Hepatocyte (in vitro differentiated cells): ENCODE data around the gene MAX. TPM values are rescaled to one million over a fixed set of nuclear protein-coding genes. Genes with fewer than 3 reads are reported as not detected.

Experiments
- DNase-seq: peaks from one replicate; pipeline ENCODE4 v3.0.0-alpha.2; 2016; ENCODE audit warnings: low spot score
- H2AFZ ChIP-seq: fragments of 200-600 bp; sonication (generic); 2 replicates; pipeline ENCODE4 v1.6.0; 2016; ENCODE audit warnings: antibody characterized with exemption, mild to moderate bottlenecking
- H3K27ac ChIP-seq: fragments of 200-600 bp; sonication (generic); 2 replicates; pipeline ENCODE4 v1.5.1; 2016; ENCODE audit warnings: mild to moderate bottlenecking
- H3K27me3 ChIP-seq: fragments of 200-600 bp; sonication (generic); 2 replicates; pipeline ENCODE4 v1.6.1; 2016
- H3K36me3 ChIP-seq: fragments of 200-600 bp; sonication (generic); replicated peaks from 2 replicates; pipeline ENCODE4 v1.5.1; 2016; ENCODE audit warnings: low read depth; ENCODE audit not compliant: insufficient read depth
- H3K4me1 ChIP-seq: fragments of 200-600 bp; sonication (generic); 2 replicates; pipeline ENCODE4 v1.5.1; 2016; ENCODE audit warnings: mild to moderate bottlenecking, moderate library complexity; ENCODE audit not compliant: insufficient read depth
- H3K4me2 ChIP-seq: fragments of 200-600 bp; sonication (generic); 2 replicates; pipeline ENCODE4 v1.6.0; 2016
- H3K4me3 ChIP-seq: fragments of 200-600 bp; sonication (generic); 2 replicates; pipeline ENCODE4 v1.5.1; 2016; ENCODE audit warnings: mild to moderate bottlenecking
- H3K79me2 ChIP-seq: fragments of 200-600 bp; sonication (generic); 2 replicates; pipeline ENCODE4 v1.6.0; 2017; ENCODE audit warnings: mild to moderate bottlenecking
- H3K9me2 ChIP-seq: fragments of 200-600 bp; sonication (generic); replicated peaks from 2 replicates; pipeline ENCODE4 v1.6.0; 2017; ENCODE audit warnings: mild to moderate bottlenecking; ENCODE audit not compliant: insufficient read depth
- H3K9me3 ChIP-seq: fragments of 200-600 bp; sonication (generic); 2 replicates; pipeline ENCODE4 v1.5.1; 2016; ENCODE audit warnings: low read depth, mild to moderate bottlenecking
- H4K20me1 ChIP-seq: fragments of 200-600 bp; sonication (generic); 2 replicates; pipeline ENCODE4 v1.6.0; 2016; ENCODE audit warnings: mild to moderate bottlenecking; ENCODE audit not compliant: insufficient read depth, poor library complexity, severe bottlenecking
- EZH2 ChIP-seq: fragments of 200-600 bp; sonication (generic); IDR thresholded peaks from 2 replicates; pipeline ENCODE4 v1.6.1; 2016; ENCODE audit warnings: antibody characterized with exemption, mild to moderate bottlenecking, borderline replicate concordance
- EZH2phosphoT487 ChIP-seq: fragments of 200-600 bp; sonication (generic); IDR thresholded peaks from one replicate; pipeline ENCODE4 v1.6.1; 2018; ENCODE audit warnings: antibody characterized with exemption, mild to moderate bottlenecking, low read depth, moderate library complexity; ENCODE audit not compliant: unreplicated experiment, severe bottlenecking
- WGBS: methylation state at CpG from one replicate; pipeline ENCODE4 v1.1.6; 2016; ENCODE audit warnings: low lambda C conversion rate; ENCODE audit errors: missing lambda C conversion rate; 5-methylcytosine and 5-hydroxymethylcytosine counted together
- polyA plus RNA-seq: library from polyadenylated mRNA; unstranded; fragments of >200 nt; fragmentation: Nextera tagmentation; extraction: Ambion mirVana; gene quantifications from 2 replicates; pipeline ENCODE4 v1.2.1, GENCODE V29; 2016
- total RNA-seq: library from RNA; depleted of rRNA; stranded (reverse); fragments of >200 nt; gene quantifications from 2 replicates; pipeline ENCODE4 v1.2.3, GENCODE V29; 2014
- TF ChIP-seq, protein P1 (sequence below): fragments of 200-600 bp; sonication (generic); IDR thresholded peaks from 2 replicates; pipeline ENCODE4 v1.5.1; 2016; ENCODE audit warnings: antibody characterized with exemption, mild to moderate bottlenecking; ENCODE audit not compliant: poor library complexity

The MAX gene
- total and polyA plus RNA-seq, 2 experiments from 2014 or later: 53.5 to 86.5 TPM

DNA sequence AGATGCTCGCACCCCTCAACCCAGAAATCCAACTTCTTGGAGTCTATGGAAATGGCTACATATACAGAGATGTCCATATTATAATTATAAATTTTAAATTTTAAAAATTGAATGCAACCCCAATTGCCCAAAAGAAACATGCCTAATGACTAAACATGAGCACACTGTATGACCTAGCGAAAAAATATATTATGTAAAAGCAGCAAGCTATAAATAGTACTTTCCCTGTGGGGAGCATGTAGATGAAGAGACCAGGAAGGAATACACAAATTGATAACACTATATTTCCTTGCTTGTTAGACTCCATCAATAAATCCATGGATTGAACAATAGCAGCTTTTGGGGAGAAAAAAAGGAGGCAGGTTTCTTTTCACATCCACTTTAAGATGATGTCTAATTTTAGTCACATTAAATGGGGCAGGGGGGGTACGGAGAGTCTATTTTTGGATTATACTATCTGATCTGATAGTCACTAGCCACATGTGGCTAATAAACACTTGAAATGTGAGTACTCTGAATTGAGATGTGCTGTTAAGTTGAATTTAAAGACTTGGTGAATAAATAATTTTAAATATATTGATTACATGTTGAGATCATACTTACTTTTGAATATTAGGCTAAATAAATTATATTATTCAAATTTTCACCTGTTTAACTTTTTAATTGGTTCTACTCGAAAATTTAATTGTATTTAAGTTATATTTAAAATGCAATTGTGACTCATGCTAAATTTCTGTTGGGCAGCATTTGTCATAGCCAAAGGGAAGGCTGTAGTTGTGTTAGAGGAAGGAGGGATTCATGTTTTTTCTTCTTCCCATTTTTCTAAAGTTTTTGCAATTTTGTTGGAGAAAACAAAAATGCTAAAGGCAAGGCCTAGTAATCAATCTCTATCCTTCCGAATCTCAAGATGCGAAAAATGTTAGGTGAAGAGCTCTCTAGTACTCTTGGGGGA is 17.5 kb downstream of the MAX start:
- no peak overlapping the region for H3K4me3 ChIP-seq
- no peak overlapping the region for H3K4me2 ChIP-seq
- H3K9me3 ChIP-seq: peaks cover 5% of the 10 kb centered on the region
- H2AFZ ChIP-seq: no peak overlapping the region
- 80% methylated on average over 6 of the region's 6 CpGs for WGBS
- H3K4me1 ChIP-seq: peaks cover 22% of the 10 kb centered on the region
- H3K36me3 ChIP-seq: peaks cover 15% of the 10 kb centered on the region
- no peaks in the 10 kb centered on the region for H3K27me3 ChIP-seq
- no peaks in the 10 kb centered on the region for H4K20me1 ChIP-seq
- TF ChIP-seq EZH2 (no peak), EZH2phosphoT487 (no peak)
- TF ChIP-seq, protein P1, sequence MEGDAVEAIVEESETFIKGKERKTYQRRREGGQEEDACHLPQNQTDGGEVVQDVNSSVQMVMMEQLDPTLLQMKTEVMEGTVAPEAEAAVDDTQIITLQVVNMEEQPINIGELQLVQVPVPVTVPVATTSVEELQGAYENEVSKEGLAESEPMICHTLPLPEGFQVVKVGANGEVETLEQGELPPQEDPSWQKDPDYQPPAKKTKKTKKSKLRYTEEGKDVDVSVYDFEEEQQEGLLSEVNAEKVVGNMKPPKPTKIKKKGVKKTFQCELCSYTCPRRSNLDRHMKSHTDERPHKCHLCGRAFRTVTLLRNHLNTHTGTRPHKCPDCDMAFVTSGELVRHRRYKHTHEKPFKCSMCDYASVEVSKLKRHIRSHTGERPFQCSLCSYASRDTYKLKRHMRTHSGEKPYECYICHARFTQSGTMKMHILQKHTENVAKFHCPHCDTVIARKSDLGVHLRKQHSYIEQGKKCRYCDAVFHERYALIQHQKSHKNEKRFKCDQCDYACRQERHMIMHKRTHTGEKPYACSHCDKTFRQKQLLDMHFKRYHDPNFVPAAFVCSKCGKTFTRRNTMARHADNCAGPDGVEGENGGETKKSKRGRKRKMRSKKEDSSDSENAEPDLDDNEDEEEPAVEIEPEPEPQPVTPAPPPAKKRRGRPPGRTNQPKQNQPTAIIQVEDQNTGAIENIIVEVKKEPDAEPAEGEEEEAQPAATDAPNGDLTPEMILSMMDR: no peak
- no peak for DNase-seq
- H3K27ac ChIP-seq: no peak overlapping the region
- no peaks in the 10 kb centered on the region for H3K9me2 ChIP-seq
- H3K79me2 ChIP-seq: peaks cover 64% of the 10 kb centered on the region

DNA sequence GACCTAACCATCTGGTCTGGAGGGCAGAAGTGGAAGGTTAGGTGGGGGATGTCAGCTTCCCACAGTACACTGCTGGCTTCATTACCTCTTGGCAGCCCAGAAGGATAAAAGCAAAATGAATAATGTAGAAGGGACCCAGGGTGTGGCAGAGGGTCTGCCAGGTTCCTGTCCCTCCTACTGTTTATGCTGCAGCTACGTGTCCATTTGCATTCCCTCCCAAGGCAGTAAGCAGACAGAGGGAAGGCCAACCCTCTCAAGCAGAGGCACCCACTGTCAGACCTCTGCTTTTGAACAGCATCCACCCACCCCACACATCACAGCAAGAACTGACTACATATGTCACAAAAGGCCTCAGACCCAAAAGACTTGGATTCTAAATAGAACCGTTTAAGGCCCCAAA is 19.4 kb downstream of the MAX start:
- Histone ChIP-seq H3K79me2 (peaks cover 68% of the 10 kb centered on the region), H3K9me2 (no peaks in the 10 kb centered on the region), H2AFZ (no peak overlapping the region), H3K9me3 (peaks cover 2% of the 10 kb centered on the region), H3K36me3 (peaks cover 10% of the 10 kb centered on the region), H4K20me1 (no peaks in the 10 kb centered on the region), H3K27me3 (no peaks in the 10 kb centered on the region), H3K4me3 (no peak overlapping the region), H3K4me2 (no peak overlapping the region), H3K4me1 (peaks cover 30% of the 10 kb centered on the region), H3K27ac (peak overlapping the region; percentile 93)
- 96% methylated on average over 2 of the region's 2 CpGs for WGBS
- TF ChIP-seq EZH2phosphoT487 (no peak), EZH2 (no peak)
- TF ChIP-seq, protein P1: no peak
- no peak for DNase-seq

DNA sequence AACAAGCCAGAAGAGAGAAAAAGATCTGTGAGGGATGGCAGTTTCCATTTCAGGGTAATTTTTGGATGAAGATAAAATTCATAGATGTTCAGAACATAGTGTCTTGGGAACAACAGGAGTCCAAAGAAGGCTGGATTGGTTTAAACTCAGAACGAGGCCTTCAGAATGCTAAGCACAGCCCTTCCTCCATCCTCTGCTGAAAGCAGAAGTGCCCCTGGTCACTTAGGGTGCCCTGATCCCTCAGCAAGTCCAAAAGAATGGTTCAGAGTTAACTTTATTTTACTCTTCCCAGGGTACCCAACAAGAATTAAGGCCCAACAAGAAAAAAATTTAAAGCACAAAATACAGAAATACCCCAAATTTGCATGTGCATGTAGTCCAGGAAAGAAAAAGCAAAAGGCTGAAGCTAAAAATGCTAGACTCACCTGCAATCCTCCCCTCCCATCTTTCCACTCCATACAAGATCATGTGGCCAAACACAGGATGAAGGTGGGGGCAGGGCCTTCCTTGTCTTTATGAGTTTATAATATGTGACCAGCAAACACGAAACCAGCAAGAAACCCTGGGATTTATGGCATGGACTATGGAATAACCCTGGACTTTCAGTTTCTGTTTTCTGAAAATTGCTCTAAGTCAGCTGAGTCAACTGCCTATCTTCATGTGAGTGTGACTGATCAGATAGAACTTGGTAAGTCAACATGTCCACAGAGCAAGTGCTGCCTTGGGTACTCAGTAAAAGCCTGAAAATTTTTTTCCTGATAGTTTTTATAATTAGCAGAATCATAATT is 21.2 kb downstream of the MAX start:
- DNase-seq: peak; percentile 86
- no peaks in the 10 kb centered on the region for H3K27me3 ChIP-seq
- no peak overlapping the region for H3K4me3 ChIP-seq
- H3K79me2 ChIP-seq: peaks cover 71% of the 10 kb centered on the region
- TF ChIP-seq EZH2phosphoT487 (no peak), EZH2 (no peak)
- H3K4me2 ChIP-seq: peak overlapping the region; percentile 59
- H3K9me3 ChIP-seq: no peaks in the 10 kb centered on the region
- peaks cover 5% of the 10 kb centered on the region for H3K36me3 ChIP-seq
- no peaks in the 10 kb centered on the region for H4K20me1 ChIP-seq
- peaks cover 30% of the 10 kb centered on the region for H3K4me1 ChIP-seq
- WGBS: 73% methylated on average over 2 of the region's 2 CpGs
- no peaks in the 10 kb centered on the region for H3K9me2 ChIP-seq
- no peak overlapping the region for H2AFZ ChIP-seq
- peak overlapping the region; percentile 95 for H3K27ac ChIP-seq
